DND-41 (cell line): ENCODE measurements around the gene STK32C.
"Not testable (repeated sequence)": the region's sequence is repeated elsewhere in the genome, so short reads cannot be mapped to it uniquely, and the experiment has no call there.

ENCODE experiments used
- ATAC-seq: fragments of 200-7000 bp; cut with Tn5 transposase; 3 replicates; pipeline ENCODE4 v1.9.1; 2021; ENCODE audit warnings: low read depth; ENCODE audit not compliant: insufficient read depth
- DNase-seq: peaks from one replicate; pipeline ENCODE4 v3.0.0-alpha.2; 2020
- H2AFZ ChIP-seq: 2 replicates; pipeline ENCODE4 v1.6.0; 2012; ENCODE audit warnings: low read depth, low read length
- H3K27ac ChIP-seq: 2 replicates; pipeline ENCODE4 v1.5.1; 2012; ENCODE audit warnings: low read length, inconsistent platforms
- H3K27me3 ChIP-seq: fragments of 200-600 bp; sonication (generic); 2 replicates; pipeline ENCODE4 v1.6.0; 2012; ENCODE audit warnings: low read length, mild to moderate bottlenecking, inconsistent platforms; ENCODE audit not compliant: insufficient read depth, poor library complexity
- H3K36me3 ChIP-seq: 2 replicates; pipeline ENCODE4 v1.5.1; 2012; ENCODE audit warnings: low read length, inconsistent platforms; ENCODE audit not compliant: insufficient read depth
- H3K4me1 ChIP-seq: 2 replicates; pipeline ENCODE4 v1.5.1; 2012; ENCODE audit warnings: mild to moderate bottlenecking, low read length; ENCODE audit not compliant: insufficient read depth
- H3K4me2 ChIP-seq: 2 replicates; pipeline ENCODE4 v1.6.0; 2012; ENCODE audit warnings: mild to moderate bottlenecking, moderate library complexity, low read length, inconsistent platforms; ENCODE audit not compliant: insufficient read depth
- H3K4me3 ChIP-seq, 2 experiments: fragments of 200-600 bp in 1 of 2; shearing (Covaris generic) in 1 of 2; 2 replicates each; pipeline ENCODE4 v1.5.1; 2012 to 2016; ENCODE audit warnings: inconsistent platforms in 2 of 2, low read length in 2 of 2, mild to moderate bottlenecking in 2 of 2, low read depth in 1 of 2, moderate library complexity in 1 of 2
- H3K79me2 ChIP-seq: 2 replicates; pipeline ENCODE4 v1.6.0; 2012; ENCODE audit warnings: low read length, inconsistent platforms; ENCODE audit not compliant: insufficient read depth
- H3K9ac ChIP-seq: 2 replicates; pipeline ENCODE4 v1.6.0; 2012; ENCODE audit warnings: low read depth, mild to moderate bottlenecking, inconsistent platforms, low read length, moderate library complexity
- H3K9me3 ChIP-seq: 2 replicates; pipeline ENCODE4 v1.5.1; 2012; ENCODE audit warnings: low read length, moderate library complexity, mild to moderate bottlenecking, inconsistent platforms; ENCODE audit not compliant: insufficient read depth, severe bottlenecking
- H4K20me1 ChIP-seq: 2 replicates; pipeline ENCODE4 v1.6.0; 2012; ENCODE audit warnings: low read length; ENCODE audit not compliant: insufficient read depth
- EZH2 ChIP-seq: IDR thresholded peaks from 3 replicates; pipeline ENCODE4 v1.6.1; 2012; ENCODE audit warnings: borderline replicate concordance, low read depth, mild to moderate bottlenecking, moderate library complexity, low read length, inconsistent platforms; ENCODE audit not compliant: severe bottlenecking
- TF ChIP-seq, protein P1 (sequence below): IDR thresholded peaks from 2 replicates; pipeline ENCODE4 v1.5.1; 2012; ENCODE audit warnings: borderline replicate concordance, low read length, moderate library complexity, mild to moderate bottlenecking; ENCODE audit not compliant: poor library complexity, severe bottlenecking; ENCODE audit errors: extremely low read depth

STK32C gene

GRCh38 chr10:132270256-132270655 is 37.5 kb downstream of the STK32C start:
- H3K9me3 ChIP-seq = peaks cover 3% of the 10 kb centered on the region
- no peaks in the 10 kb centered on the region for H3K4me1 ChIP-seq
- H3K4me3 ChIP-seq = no peak overlapping the region
- H2AFZ ChIP-seq = no peak overlapping the region
- DNase-seq = no peak
- TF ChIP-seq EZH2 = no peak
- TF ChIP-seq, protein P1, sequence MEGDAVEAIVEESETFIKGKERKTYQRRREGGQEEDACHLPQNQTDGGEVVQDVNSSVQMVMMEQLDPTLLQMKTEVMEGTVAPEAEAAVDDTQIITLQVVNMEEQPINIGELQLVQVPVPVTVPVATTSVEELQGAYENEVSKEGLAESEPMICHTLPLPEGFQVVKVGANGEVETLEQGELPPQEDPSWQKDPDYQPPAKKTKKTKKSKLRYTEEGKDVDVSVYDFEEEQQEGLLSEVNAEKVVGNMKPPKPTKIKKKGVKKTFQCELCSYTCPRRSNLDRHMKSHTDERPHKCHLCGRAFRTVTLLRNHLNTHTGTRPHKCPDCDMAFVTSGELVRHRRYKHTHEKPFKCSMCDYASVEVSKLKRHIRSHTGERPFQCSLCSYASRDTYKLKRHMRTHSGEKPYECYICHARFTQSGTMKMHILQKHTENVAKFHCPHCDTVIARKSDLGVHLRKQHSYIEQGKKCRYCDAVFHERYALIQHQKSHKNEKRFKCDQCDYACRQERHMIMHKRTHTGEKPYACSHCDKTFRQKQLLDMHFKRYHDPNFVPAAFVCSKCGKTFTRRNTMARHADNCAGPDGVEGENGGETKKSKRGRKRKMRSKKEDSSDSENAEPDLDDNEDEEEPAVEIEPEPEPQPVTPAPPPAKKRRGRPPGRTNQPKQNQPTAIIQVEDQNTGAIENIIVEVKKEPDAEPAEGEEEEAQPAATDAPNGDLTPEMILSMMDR = no peak
- no peaks in the 10 kb centered on the region for H3K27me3 ChIP-seq
- no peak for ATAC-seq
- H3K4me2 ChIP-seq = no peak overlapping the region
- H3K27ac ChIP-seq = no peak overlapping the region
- peaks cover 3% of the 10 kb centered on the region; the same call in 1 of the 2 replicates for H4K20me1 ChIP-seq
- no peak overlapping the region for H3K9ac ChIP-seq
- H3K36me3 ChIP-seq = no peaks in the 10 kb centered on the region
- H3K79me2 ChIP-seq = no peaks in the 10 kb centered on the region

DNA sequence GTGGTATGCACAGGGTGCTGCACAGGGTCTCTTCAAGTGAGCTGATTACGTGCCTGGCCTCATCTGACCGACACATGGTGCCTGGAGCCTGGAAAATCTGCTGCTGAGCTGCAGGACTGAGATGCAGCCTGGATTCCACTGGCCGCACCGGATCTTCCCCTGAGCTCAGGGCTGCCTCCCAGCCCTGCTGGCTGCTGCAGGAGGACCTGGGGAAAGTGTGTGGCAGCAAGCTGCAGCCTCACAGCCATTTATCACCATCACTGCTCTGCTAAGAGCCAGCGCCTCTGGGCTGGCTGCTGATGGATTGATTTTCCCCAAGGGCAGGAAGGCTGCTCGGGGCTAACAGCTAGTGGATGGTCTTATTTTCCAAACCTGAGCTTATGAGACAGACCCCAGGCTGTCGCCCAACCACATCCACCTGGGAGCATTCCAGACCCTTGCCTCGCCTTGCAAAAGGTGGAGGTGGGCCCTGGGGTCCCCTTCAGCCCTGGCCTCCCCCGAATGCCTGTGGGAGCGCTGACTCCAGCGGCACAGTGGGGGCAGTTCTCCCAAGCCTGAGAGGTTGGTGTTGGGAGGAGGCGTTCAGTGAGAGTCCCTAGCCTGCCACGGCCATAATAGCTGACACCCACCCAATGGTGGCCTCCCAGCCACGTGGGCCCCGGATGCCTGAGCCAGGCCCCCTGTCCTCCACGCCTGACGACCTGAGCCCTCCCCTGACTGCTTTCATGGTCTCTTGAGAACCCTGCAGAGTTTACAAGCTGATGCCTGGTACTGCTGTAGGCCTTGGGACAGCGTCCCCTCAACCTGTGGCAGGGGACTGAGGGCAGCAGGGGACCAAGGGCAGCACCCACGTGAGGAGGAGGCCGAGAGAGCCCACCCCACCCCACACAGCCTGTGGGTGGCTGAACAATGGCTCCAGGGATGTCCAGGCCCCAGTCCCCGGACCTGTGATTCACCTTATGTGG is 38.2 kb downstream of the STK32C start:
- Histone ChIP-seq H3K4me2 (no peak overlapping the region), H3K27ac (no peak overlapping the region), H3K4me1 (no peaks in the 10 kb centered on the region), H3K79me2 (no peaks in the 10 kb centered on the region), H4K20me1 (peaks cover 3% of the 10 kb centered on the region; the same call in 1 of the 2 replicates), H3K9ac (no peak overlapping the region), H3K9me3 (peaks cover 3% of the 10 kb centered on the region), H2AFZ (no peak overlapping the region), H3K27me3 (no peaks in the 10 kb centered on the region), H3K36me3 (no peaks in the 10 kb centered on the region), H3K4me3 (no peak overlapping the region)
- TF ChIP-seq, protein P1 = no peak
- TF ChIP-seq EZH2 = no peak
- DNase-seq (no peak), ATAC-seq (no peak)

- not testable (repeated sequence) for H4K20me1 ChIP-seq, H3K4me3 ChIP-seq, DNase-seq, H3K79me2 ChIP-seq, H3K9ac ChIP-seq, ATAC-seq, H3K4me2 ChIP-seq, H3K27me3 ChIP-seq, H3K9me3 ChIP-seq, H3K4me1 ChIP-seq, H3K36me3 ChIP-seq, H2AFZ ChIP-seq, H3K27ac ChIP-seq
These were observed 39.8 kb downstream of the STK32C start for GRCh38 chr10:132267916-132268315.

DNA sequence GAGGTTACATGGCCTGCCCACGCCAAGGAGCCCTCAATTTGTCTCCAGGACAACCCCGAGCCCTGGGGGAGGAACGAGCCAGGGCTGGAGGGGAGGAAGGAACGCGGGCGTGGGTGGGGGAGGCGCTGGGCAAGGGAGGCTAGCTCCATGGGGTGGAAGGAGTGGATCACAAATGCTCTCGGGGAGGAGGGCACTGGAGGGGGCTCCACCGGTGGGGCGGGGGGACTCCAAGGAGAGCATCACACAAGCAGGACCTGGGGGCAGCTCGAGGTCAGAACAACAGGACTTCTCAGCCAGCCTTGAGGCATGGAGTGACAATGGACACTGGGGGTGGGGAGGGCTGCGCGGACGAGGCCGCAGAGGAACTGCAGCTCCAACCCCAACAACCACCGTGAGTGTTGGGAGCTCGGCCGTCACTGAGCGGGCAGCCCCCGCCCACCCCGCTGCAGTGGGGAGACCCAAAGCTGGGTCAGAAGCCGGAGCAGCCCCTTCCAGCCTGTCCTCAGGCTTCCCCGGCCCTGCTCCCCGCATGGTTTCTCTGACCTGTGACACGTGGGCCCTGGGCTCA is 41.1 kb downstream of the STK32C start:
- no peak overlapping the region for H3K4me2 ChIP-seq
- H4K20me1 ChIP-seq = peaks cover 3% of the 10 kb centered on the region; the same call in 1 of the 2 replicates
- DNase-seq (no peak), ATAC-seq (no peak)
- no peak overlapping the region for H3K27ac ChIP-seq
- no peaks in the 10 kb centered on the region for H3K27me3 ChIP-seq
- H3K9me3 ChIP-seq = peaks cover 3% of the 10 kb centered on the region
- no peaks in the 10 kb centered on the region for H3K79me2 ChIP-seq
- no peak overlapping the region for H3K9ac ChIP-seq
- H3K36me3 ChIP-seq = no peaks in the 10 kb centered on the region
- no peak overlapping the region for H2AFZ ChIP-seq
- no peak for TF ChIP-seq EZH2
- TF ChIP-seq, protein P1 = no peak
- H3K4me1 ChIP-seq = no peaks in the 10 kb centered on the region
- H3K4me3 ChIP-seq = no peak overlapping the region
